ENCODE data around the gene FCRL3. TPM values are rescaled to one million over a fixed set of nuclear protein-coding genes. Genes with fewer than 3 reads are reported as not detected.

The FCRL3 gene
- total RNA-seq, 1 experiment from 2014 or later: not detected

DNA sequence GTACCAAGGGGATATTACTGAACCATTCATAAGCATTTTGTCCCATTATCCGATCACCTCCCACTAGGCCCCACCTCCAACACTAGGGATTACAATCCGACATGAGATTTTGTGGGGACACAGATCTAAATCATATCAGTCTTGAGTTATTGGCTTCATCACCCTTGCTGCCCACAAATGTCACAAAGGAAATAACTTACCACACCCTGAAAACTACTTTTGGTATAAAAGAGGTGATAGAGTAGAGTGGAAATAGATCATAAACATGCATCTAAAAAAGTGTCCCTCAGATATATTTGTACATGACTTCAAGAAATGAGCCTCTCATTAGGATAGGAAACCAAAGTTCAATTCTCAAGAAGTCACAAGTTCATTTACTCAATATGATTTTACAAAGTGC, 22.6 kb upstream of the FCRL3 start (continued):
- TF ChIP-seq, protein P1, sequence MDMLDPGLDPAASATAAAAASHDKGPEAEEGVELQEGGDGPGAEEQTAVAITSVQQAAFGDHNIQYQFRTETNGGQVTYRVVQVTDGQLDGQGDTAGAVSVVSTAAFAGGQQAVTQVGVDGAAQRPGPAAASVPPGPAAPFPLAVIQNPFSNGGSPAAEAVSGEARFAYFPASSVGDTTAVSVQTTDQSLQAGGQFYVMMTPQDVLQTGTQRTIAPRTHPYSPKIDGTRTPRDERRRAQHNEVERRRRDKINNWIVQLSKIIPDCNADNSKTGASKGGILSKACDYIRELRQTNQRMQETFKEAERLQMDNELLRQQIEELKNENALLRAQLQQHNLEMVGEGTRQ (CRISPR knock-in tag; IDR thresholded peaks at IDR 0.05): no peak
- TF ChIP-seq, protein P2, sequence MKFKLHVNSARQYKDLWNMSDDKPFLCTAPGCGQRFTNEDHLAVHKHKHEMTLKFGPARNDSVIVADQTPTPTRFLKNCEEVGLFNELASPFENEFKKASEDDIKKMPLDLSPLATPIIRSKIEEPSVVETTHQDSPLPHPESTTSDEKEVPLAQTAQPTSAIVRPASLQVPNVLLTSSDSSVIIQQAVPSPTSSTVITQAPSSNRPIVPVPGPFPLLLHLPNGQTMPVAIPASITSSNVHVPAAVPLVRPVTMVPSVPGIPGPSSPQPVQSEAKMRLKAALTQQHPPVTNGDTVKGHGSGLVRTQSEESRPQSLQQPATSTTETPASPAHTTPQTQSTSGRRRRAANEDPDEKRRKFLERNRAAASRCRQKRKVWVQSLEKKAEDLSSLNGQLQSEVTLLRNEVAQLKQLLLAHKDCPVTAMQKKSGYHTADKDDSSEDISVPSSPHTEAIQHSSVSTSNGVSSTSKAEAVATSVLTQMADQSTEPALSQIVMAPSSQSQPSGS (CRISPR knock-in tag; IDR thresholded peaks at IDR 0.05; ENCODE audit: borderline replicate concordance, low read depth): no peak
- TF ChIP-seq FOXK1 (CRISPR knock-in tag; IDR thresholded peaks at IDR 0.05) (no peak), NFYB (CRISPR knock-in tag; conservative IDR thresholded peaks at IDR 0.05; ENCODE audit: low read depth) (no peak)

DNA sequence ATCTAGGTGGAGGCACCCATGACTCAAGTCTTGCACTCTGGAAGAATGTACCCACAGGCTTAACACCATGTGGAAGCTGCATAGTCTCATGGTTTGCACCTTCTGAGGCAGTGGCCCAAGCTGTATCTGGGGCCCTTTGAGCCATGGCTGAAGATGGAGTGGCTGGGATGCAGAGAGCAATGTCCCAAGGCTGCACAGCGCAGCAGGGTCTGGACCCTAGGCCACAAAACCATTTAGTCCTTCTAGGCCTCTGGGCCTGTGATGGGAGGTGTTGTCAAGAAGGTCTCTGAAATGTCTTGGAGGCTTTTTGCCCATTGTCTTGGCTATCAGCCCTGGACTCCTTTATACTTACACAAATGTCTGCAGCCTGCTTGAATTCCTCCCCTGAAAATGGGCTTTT, 21.4 kb upstream of the FCRL3 start:
- no peak for ATAC-seq
- no peak overlapping the region for H3K27ac Mint-ChIP-seq
- TF ChIP-seq, protein P3, sequence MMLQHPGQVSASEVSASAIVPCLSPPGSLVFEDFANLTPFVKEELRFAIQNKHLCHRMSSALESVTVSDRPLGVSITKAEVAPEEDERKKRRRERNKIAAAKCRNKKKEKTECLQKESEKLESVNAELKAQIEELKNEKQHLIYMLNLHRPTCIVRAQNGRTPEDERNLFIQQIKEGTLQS (CRISPR knock-in tag; conservative IDR thresholded peaks at IDR 0.05): no peak
- TF ChIP-seq EMX1 (CRISPR knock-in tag; IDR thresholded peaks at IDR 0.05) (no peak), HMGA2 (CRISPR knock-in tag; IDR thresholded peaks at IDR 0.05) (no peak), NR2C2 (CRISPR knock-in tag; IDR thresholded peaks at IDR 0.05) (no peak), ZNF263 (CRISPR knock-in tag; IDR thresholded peaks at IDR 0.05; ENCODE audit: low read depth) (no peak)
- TF ChIP-seq, protein P4, sequence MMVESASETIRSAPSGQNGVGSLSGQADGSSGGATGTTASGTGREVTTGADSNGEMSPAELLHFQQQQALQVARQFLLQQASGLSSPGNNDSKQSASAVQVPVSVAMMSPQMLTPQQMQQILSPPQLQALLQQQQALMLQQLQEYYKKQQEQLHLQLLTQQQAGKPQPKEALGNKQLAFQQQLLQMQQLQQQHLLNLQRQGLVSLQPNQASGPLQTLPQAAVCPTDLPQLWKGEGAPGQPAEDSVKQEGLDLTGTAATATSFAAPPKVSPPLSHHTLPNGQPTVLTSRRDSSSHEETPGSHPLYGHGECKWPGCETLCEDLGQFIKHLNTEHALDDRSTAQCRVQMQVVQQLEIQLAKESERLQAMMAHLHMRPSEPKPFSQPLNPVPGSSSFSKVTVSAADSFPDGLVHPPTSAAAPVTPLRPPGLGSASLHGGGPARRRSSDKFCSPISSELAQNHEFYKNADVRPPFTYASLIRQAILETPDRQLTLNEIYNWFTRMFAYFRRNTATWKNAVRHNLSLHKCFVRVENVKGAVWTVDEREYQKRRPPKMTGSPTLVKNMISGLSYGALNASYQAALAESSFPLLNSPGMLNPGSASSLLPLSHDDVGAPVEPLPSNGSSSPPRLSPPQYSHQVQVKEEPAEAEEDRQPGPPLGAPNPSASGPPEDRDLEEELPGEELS (CRISPR knock-in tag; IDR thresholded peaks at IDR 0.05): no peak
- TF ChIP-seq, protein P5, sequence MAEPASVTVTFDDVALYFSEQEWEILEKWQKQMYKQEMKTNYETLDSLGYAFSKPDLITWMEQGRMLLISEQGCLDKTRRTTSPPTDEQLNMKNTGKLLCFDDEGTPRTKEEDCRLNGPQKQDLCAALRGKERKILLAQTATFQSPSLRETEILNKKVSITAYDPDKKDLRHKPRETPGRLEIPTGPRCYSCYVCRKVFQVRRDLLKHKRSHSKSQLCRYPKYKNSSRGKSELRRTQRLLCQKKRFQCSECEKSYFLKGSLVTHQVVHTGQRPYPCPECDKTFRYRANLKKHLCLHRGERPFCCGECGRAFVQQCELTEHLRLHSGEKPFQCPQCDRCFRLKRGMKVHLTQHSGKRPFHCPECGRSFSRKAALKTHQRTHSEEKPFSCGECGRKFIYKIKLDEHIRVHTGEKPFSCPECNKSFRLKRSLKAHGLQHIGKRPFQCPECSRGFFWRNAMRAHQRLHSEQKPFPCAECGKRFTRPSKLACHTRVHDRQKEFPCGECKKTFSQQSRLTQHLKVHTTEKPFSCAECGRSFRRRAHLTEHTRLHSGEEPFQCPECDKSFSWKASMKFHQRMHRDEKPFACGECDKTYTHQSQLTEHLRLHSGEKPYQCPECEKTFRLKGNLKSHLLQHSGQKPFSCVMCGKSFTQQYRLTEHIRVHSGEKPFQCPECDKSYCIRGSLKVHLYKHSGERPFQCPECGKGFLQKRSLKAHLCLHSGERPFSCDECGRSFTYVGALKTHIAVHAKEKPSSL (CRISPR knock-in tag; conservative IDR thresholded peaks at IDR 0.05): no peak
- TF ChIP-seq, protein P6, sequence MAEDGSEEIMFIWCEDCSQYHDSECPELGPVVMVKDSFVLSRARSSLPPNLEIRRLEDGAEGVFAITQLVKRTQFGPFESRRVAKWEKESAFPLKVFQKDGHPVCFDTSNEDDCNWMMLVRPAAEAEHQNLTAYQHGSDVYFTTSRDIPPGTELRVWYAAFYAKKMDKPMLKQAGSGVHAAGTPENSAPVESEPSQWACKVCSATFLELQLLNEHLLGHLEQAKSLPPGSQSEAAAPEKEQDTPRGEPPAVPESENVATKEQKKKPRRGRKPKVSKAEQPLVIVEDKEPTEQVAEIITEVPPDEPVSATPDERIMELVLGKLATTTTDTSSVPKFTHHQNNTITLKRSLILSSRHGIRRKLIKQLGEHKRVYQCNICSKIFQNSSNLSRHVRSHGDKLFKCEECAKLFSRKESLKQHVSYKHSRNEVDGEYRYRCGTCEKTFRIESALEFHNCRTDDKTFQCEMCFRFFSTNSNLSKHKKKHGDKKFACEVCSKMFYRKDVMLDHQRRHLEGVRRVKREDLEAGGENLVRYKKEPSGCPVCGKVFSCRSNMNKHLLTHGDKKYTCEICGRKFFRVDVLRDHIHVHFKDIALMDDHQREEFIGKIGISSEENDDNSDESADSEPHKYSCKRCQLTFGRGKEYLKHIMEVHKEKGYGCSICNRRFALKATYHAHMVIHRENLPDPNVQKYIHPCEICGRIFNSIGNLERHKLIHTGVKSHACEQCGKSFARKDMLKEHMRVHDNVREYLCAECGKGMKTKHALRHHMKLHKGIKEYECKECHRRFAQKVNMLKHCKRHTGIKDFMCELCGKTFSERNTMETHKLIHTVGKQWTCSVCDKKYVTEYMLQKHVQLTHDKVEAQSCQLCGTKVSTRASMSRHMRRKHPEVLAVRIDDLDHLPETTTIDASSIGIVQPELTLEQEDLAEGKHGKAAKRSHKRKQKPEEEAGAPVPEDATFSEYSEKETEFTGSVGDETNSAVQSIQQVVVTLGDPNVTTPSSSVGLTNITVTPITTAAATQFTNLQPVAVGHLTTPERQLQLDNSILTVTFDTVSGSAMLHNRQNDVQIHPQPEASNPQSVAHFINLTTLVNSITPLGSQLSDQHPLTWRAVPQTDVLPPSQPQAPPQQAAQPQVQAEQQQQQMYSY (CRISPR knock-in tag; IDR thresholded peaks at IDR 0.05): no peak
- TF ChIP-seq, protein P7, sequence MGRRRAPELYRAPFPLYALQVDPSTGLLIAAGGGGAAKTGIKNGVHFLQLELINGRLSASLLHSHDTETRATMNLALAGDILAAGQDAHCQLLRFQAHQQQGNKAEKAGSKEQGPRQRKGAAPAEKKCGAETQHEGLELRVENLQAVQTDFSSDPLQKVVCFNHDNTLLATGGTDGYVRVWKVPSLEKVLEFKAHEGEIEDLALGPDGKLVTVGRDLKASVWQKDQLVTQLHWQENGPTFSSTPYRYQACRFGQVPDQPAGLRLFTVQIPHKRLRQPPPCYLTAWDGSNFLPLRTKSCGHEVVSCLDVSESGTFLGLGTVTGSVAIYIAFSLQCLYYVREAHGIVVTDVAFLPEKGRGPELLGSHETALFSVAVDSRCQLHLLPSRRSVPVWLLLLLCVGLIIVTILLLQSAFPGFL (CRISPR knock-in tag; IDR thresholded peaks at IDR 0.05; ENCODE audit: borderline replicate concordance): no peak
- TF ChIP-seq, protein P8, sequence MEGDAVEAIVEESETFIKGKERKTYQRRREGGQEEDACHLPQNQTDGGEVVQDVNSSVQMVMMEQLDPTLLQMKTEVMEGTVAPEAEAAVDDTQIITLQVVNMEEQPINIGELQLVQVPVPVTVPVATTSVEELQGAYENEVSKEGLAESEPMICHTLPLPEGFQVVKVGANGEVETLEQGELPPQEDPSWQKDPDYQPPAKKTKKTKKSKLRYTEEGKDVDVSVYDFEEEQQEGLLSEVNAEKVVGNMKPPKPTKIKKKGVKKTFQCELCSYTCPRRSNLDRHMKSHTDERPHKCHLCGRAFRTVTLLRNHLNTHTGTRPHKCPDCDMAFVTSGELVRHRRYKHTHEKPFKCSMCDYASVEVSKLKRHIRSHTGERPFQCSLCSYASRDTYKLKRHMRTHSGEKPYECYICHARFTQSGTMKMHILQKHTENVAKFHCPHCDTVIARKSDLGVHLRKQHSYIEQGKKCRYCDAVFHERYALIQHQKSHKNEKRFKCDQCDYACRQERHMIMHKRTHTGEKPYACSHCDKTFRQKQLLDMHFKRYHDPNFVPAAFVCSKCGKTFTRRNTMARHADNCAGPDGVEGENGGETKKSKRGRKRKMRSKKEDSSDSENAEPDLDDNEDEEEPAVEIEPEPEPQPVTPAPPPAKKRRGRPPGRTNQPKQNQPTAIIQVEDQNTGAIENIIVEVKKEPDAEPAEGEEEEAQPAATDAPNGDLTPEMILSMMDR (IDR thresholded peaks at IDR 0.05): no peak
- CTCF ChIA-PET: no interaction called here
- H3K27me3 Mint-ChIP-seq (ENCODE audit: low read depth): no peaks in the 10 kb centered on the region; the same call in 1 of the 2 replicates
- peaks cover 47% of the 10 kb centered on the region for H3K9me3 Mint-ChIP-seq
- no peak overlapping the region for H3K4me3 Mint-ChIP-seq
- peaks cover 36% of the 10 kb centered on the region for H3K36me3 Mint-ChIP-seq
- DNase-seq (ENCODE audit: low spot score): no peak
- POLR2A ChIA-PET: no interaction called here
- H3K4me1 Mint-ChIP-seq: peaks cover 8% of the 10 kb centered on the region; the same call in 1 of the 2 replicates

Data from WTC11 (cell line).